Measurements from ENCODE around the gene ME3. TPM values are rescaled to one million over a fixed set of nuclear protein-coding genes. Genes with fewer than 3 reads are reported as not detected.

Gene ME3
- polyA plus RNA-seq, 1 experiment, result 7.1 TPM

DNA sequence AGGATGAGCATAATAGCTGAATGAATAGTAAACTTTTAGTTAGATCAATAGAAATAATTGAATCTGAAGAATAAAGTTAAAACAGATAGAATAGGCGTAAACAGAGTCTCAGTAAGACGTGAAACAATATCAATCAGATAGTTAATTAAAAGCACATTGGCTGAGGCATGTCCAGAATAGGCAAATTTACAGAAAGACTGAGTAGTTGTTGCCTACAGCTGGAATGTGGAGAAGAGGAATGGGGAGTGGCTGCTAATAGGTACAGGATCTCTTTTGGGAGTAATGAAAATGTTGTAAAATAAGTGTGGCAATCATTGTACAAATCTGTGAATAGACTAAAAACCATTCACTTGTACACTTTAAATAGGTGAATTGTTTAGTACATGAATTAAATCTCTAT lies 36.3 kb upstream of the ME3 start:
- CTCF ChIA-PET, result interaction anchor here (1.5 kb wide), 1 partner anchor 10 kb away, joined by 3 read pairs; no protein-coding TSS in a partner anchor
- H3K9me3 ChIP-seq (ENCODE audit: control insufficient read depth, insufficient read depth, low read length), result no peaks in the 10 kb centered on the region
- POLR2A ChIA-PET, result no interaction called here

DNA sequence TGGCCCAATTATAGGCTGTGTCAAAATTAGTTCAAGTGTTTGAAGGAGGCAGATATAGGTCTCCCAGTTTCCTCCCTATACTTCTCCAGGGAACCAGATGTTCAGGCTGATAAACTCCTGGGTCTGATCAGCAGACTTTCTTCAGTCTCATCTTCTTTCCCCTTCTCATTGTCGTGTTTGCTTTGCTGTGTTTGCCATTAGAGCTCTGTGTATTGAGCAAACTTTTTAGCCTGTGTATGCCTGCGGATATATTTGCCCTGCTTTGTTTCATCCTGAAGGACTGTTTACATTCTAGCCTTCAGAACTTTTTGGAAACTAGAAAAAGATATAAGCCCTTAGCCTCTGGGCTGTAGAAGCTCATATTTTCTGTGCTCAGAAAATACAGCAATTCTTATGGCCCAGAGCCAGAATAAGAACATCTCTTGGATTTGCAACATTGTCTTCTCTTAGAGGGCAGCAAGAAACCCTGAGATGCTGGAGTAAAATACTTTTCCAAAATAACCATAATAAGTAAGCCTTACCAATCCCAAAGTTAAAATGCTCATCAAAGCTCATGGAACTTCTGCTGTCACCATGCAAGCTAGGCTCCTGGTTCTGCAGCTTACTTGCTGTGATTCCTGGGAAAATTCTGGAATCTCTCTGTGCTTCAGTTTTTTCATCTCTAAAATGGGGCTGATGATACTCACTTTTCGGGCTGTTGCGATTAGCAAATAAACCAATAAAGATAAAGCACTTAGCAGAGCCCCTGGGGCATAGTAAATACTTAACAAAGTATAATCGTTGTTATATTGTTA lies 34.1 kb upstream of the ME3 start:
- H3K9me3 ChIP-seq (ENCODE audit: control insufficient read depth, insufficient read depth, low read length), result no peaks in the 10 kb centered on the region
- DNase-seq (ENCODE audit: low read depth, low spot score), result no peak
- no peak overlapping the region for H3K4me3 ChIP-seq (ENCODE audit: low read depth, low read length)
- ChIA-PET CTCF (interaction anchor here (0.9 kb wide), 1 partner anchor 14 kb away, joined by 3 read pairs; no protein-coding TSS in a partner anchor), POLR2A (interaction anchor here (0.8 kb wide), 1 partner anchor 14 kb away, joined by 3 read pairs; no protein-coding TSS in a partner anchor)
- no peaks in the 10 kb centered on the region for H3K27me3 ChIP-seq (ENCODE audit: control insufficient read depth, insufficient read depth, low read length)
- TF ChIP-seq, protein P1, sequence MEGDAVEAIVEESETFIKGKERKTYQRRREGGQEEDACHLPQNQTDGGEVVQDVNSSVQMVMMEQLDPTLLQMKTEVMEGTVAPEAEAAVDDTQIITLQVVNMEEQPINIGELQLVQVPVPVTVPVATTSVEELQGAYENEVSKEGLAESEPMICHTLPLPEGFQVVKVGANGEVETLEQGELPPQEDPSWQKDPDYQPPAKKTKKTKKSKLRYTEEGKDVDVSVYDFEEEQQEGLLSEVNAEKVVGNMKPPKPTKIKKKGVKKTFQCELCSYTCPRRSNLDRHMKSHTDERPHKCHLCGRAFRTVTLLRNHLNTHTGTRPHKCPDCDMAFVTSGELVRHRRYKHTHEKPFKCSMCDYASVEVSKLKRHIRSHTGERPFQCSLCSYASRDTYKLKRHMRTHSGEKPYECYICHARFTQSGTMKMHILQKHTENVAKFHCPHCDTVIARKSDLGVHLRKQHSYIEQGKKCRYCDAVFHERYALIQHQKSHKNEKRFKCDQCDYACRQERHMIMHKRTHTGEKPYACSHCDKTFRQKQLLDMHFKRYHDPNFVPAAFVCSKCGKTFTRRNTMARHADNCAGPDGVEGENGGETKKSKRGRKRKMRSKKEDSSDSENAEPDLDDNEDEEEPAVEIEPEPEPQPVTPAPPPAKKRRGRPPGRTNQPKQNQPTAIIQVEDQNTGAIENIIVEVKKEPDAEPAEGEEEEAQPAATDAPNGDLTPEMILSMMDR (IDR thresholded peaks at IDR 0.05; ENCODE audit: low read depth, low read length), result no peak
- no peak overlapping the region for H3K27ac ChIP-seq (ENCODE audit: low read depth, low read length)

More for the DNA sequence above, 36.3 kb upstream of the ME3 start:
- TF ChIP-seq, protein P1 (IDR thresholded peaks at IDR 0.05; ENCODE audit: low read depth, low read length), result no peak
- DNase-seq (ENCODE audit: low read depth, low spot score), result no peak
- Histone ChIP-seq H3K27me3 (ENCODE audit: control insufficient read depth, insufficient read depth, low read length) (no peaks in the 10 kb centered on the region), H3K27ac (ENCODE audit: low read depth, low read length) (no peak overlapping the region), H3K4me3 (ENCODE audit: low read depth, low read length) (no peak overlapping the region)

DNA sequence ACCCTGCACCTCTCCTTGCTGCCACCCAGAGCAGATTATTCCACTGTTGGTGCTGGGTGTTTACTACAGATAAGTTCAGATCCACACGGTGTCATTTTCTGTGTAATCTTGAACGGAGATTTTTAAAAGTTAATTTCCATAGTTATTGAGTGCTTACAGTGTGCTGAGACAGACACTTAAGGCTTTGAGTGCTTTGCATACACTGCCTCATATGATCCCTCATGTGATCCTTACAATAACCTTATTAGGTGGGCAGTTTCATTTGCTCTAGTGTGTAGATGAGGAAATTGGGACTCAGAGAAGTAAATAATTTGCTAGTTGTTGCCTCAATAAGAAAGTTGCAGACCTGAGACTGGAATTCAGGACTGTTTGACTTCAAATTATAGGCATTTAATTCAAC lies 32.3 kb upstream of the ME3 start:
- Histone ChIP-seq H3K27me3 (ENCODE audit: control insufficient read depth, insufficient read depth, low read length) (no peaks in the 10 kb centered on the region), H3K4me3 (ENCODE audit: low read depth, low read length) (no peak overlapping the region), H3K27ac (ENCODE audit: low read depth, low read length) (no peak overlapping the region), H3K9me3 (ENCODE audit: control insufficient read depth, insufficient read depth, low read length) (no peaks in the 10 kb centered on the region)
- CTCF ChIA-PET, result no interaction called here
- no peak for DNase-seq (ENCODE audit: low read depth, low spot score)
- POLR2A ChIA-PET, result no interaction called here
- TF ChIP-seq, protein P1 (IDR thresholded peaks at IDR 0.05; ENCODE audit: low read depth, low read length), result no peak

DNA sequence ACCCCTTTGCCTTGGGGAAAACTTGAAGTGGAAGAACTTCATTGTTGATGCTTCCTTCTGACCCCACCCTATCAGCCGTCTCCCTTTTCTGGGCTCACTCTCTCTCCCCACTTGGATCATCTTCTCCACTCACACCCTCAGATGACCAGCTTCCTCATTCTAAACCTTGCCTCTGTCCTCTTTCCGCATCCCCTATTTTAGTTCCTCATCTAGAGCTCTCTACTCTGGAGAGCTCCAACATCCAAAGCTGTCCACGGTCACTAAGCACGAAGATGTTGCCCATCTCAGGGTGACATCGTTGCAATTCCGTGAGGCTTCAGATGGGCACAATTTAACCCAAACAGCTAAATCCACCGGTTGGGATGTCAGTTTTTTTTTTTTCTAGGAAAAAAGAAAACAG lies 31.6 kb upstream of the ME3 start:
- Histone ChIP-seq H3K9me3 (ENCODE audit: control insufficient read depth, insufficient read depth, low read length) (no peaks in the 10 kb centered on the region), H3K4me3 (ENCODE audit: low read depth, low read length) (no peak overlapping the region), H3K27ac (ENCODE audit: low read depth, low read length) (no peak overlapping the region), H3K27me3 (ENCODE audit: control insufficient read depth, insufficient read depth, low read length) (no peaks in the 10 kb centered on the region)
- ChIA-PET POLR2A (no interaction called here), CTCF (no interaction called here)
- no peak for DNase-seq (ENCODE audit: low read depth, low spot score)
- TF ChIP-seq, protein P1 (IDR thresholded peaks at IDR 0.05; ENCODE audit: low read depth, low read length), result no peak

DNA sequence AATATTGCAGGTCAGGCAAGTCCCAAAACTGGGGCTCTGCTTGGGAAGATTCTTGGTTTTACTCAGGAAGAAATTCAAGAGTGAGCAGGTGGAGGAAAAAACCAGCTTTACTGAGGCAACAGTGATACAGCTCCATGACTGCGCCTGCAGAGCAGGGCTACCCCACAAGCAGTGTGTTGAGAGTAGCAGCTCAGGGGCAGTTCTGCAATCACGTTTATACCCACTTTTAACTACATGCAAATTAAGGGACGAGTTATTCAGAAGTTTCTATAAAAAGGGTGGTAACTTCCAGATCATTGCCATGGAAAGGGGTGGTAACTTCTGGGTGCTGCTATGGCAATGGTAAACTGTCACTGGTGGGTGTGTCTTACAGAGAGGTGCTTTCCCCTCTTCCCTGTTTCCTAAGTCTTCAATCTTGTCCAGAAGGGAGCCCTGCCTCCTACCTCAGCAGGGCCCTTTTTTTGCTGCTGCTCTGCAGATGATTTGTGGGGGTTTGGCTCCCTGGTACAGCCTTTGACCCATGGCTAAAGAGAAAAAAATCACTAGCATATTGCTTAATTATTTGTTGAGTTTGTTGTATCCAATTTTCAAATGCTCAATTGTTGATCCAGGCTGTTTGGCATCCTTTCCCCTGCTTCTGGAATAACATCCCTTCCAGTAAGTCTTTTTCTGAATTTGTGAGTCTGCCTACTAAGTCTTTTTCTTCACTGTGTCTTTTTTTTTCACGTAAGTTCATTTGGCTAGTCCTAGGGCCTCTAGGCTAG lies 30.0 kb upstream of the ME3 start:
- Histone ChIP-seq H3K27ac (ENCODE audit: low read depth, low read length) (no peak overlapping the region), H3K4me3 (ENCODE audit: low read depth, low read length) (no peak overlapping the region), H3K27me3 (ENCODE audit: control insufficient read depth, insufficient read depth, low read length) (no peaks in the 10 kb centered on the region), H3K9me3 (ENCODE audit: control insufficient read depth, insufficient read depth, low read length) (no peaks in the 10 kb centered on the region)
- ChIA-PET CTCF (no interaction called here), POLR2A (no interaction called here)
- TF ChIP-seq, protein P1 (IDR thresholded peaks at IDR 0.05; ENCODE audit: low read depth, low read length), result no peak
- DNase-seq (ENCODE audit: low read depth, low spot score), result no peak
